ENCODE measurements around the gene MCF2L.
"Not testable (repeated sequence)": the region's sequence is repeated elsewhere in the genome, so short reads cannot be mapped to it uniquely, and the experiment has no call there.

The MCF2L gene

DNA sequence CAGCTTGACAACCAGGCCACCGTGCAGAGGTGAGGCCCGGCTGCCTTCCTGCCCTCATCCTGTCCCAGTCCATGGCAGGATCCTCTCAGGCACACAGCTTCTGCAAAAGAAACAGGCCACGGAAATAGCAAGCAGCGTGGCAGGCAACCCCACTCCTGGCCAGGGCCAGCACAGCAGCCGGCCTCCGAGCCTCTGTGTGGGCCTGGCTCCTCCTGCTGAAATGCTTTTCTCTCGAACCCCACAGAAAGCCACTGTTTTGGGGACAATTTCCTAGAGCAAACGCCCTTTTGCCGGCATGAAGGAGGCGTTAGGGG, 97.1 kb downstream of the MCF2L start:
- no peak for DNase-seq (ENCODE audit: low read depth)

DNA sequence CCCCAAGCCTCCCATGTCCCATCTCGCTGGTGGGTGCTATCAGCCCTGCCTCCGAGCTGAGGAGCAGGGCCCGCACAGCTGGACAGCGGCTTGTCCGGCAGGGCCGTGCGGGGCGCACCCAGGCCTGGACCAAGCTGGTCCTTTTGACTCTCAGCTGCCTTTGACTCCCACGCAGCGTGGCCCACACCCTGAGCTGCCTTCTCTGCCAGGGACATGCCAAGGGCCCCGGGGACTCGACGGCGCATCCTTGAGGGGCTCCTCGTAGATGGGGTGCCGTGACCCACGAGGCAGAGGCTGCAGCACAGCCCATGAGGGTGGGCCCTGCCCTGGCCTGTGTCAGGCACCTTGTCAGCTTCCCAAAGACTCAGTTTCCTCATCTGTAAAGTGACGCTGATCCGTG, 97.7 kb downstream of the MCF2L start:
- DNase-seq (ENCODE audit: low read depth) = no peak

DNA sequence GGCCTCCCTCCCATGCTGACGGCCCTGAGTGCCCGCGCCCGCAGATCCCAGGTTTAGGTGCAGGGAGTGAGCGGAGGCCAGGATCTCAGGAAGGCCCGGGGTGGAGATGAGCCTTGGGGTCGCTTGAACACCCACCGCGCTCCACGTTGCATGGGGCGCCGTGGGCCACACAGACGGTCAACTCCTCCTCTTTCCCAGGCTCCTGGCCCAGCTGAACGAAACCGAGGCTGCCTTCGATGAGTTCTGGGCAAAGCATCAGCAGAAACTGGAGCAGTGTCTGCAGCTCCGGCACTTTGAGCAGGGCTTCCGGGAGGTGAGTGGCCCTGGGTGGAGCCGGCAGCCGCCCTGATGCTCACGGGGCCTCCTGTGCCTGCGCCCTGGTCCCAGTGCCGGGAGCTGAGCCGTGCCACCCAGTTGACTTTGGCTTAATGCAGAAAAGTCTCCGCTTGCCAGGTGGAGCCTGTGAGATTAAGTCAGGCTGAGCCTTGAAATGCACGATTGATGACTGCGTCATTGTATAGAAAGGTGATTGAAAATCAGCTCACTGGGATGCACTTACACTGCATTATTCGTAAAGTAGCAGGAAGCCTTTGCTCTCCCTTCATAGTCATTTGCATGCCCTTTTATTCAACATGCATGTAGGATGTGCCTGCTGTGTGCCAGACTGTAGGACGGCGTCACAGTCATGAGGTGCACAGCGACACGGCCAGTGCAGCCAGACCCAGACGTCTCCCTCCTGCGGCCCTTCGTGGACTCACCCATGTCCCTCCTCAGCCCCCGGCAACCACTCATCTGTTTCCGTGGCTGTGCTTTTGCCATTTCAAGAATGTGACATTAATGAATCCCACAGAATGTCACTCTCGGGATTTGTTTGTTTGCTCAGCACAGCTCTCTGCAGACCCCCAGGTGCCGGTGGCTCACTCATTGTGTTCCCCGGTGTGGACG, 101.1 kb downstream of the MCF2L start:
- no peak for DNase-seq (ENCODE audit: low read depth)

DNA sequence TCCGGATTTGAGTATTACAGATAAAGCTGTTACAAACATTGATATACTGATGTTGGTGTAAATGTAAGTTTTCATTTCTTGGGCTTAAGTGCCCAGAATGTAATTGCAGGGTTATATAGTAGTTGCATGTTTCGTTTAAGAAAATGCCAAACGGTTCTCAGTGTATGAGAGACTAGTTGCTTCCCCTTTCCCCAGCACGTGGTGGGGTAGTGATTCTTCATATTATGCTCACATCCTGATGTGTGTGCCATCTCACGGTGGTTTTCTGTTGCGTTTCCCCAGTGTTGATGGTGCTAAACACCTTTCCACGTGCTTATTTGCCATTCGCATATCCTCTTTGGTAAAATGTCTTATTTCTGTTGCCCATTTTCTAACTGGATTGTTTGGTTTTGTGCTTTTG, 101.8 kb downstream of the MCF2L start:
- no peak for DNase-seq (ENCODE audit: low read depth)

DNA sequence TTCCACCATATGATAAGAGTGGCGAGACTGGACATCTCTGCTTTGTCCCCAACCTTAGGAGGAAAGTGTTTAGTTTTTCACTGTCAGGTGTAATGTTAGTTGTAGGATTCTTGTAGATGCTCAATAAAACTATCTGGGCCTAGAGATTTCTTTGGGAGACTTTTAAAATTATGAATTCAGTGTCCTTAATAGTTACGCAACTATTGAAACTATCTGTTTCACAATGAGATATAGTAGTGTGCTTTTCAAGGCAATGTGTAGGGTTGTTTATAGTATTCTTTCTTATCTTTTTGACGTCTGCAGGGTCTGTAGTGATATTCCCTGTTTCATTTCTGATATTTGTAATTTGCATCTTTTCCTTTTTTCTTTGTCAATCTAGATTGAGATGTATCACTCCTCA, 103.4 kb downstream of the MCF2L start:
- no peak for DNase-seq (ENCODE audit: low read depth)

DNA sequence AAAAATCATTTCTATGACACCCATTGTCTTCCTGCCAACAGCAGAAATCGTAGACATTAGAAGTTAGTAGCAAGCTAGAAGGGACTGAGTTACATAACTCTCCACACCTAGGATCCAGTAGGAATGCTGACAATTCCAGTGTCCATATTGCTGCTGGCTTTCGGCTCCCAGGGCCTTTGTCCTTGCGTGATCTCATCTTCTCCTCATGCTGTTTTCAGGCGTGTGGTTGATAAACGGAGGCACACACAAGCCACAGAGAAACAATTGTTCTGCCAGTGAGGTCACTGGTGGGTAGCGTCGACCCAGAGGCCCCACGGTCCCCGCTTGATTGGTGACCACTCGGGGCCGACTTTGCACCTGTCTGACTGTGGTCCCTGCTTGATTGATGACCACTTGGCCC, 104.9 kb downstream of the MCF2L start:
- no peak for DNase-seq (ENCODE audit: low read depth)

DNA sequence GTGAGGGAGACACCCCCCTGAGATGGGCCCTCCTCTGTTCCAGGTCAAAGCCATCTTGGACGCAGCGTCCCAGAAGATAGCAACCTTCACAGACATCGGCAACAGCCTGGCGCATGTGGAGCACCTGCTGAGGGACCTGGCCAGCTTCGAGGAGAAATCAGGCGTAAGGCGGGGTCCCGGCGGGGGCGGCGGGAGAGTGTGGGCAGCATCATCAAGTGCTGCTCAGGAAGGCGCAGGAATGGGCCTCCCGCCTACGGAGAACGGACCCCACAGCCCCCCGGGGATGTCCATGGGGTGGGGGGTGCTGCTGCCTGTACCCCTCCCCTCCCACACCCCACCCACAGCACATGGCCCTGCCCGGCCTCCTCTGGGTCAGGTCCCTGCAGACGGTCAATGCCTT, 105.4 kb downstream of the MCF2L start:
- DNase-seq (ENCODE audit: low read depth) = no peak

DNA sequence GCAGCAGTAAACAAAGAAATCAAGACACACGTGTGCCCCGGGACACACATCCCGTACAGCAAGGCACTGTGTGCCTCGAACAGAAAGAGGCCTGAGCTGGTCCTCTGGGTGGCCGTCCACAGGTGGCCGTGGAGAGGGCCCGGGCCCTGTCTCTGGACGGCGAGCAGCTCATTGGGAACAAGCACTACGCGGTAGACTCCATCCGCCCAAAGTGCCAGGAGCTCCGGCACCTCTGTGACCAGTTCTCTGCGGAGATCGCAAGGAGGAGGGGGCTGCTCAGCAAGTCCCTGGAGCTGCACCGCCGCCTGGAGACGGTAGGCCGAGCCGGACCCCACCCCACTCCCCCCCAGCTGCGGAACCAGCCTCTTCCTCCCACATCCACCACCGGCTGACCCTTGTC, 105.9 kb downstream of the MCF2L start:
- DNase-seq (ENCODE audit: low read depth) = no peak

DNA sequence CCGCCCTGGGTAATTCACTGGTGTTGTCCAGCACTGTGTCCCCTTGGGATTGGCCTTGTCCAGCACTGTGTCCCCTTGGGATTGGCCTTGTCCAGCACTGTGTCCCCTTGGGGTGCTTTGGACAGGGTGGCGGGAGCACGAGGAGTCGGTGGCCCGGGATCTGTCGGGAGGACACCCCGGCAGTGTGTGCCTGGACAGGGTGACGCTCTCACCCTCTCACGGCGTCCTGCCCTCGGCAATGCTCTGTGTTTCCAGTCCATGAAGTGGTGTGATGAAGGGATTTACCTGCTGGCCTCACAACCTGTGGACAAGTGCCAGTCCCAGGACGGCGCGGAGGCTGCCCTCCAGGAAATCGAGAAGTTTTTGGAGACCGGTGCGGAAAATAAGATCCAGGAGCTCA, 106.7 kb downstream of the MCF2L start:
- no peak for DNase-seq (ENCODE audit: low read depth)

DNA sequence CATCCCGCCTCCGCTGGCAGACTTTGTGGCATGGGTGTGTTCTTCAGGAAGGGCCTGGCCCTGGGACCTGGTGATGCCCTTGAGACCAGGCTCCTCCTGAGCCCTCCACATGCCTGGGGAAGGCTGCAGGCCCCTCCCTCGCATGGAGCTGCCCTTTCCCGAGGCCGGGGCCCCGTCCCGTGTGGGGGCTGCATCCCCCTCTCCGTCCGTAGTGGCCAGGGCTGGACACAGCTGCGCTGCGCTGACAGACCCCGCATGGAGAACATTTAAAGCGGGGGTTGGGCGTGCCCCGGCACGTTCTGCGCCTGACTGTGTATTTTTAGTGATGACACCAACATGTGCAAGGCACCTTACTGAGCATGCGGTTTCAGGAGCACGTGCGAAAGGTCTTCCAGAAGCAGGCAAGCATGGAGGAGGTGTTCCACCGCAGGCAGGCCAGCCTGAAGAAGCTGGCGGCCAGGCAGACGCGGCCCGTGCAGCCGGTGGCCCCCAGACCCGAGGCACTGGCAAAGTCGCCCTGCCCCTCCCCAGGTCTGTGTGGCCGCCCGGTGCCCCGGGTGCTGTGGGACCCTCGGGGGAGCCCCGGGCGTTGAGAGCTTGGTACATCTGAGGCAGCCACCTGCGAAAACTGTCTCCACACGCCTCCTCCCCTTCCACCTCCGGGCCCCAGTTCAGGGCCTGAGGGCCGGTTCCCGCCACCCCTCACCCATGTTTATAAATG, 107.8 kb downstream of the MCF2L start:
- no peak for DNase-seq (ENCODE audit: low read depth)

DNA sequence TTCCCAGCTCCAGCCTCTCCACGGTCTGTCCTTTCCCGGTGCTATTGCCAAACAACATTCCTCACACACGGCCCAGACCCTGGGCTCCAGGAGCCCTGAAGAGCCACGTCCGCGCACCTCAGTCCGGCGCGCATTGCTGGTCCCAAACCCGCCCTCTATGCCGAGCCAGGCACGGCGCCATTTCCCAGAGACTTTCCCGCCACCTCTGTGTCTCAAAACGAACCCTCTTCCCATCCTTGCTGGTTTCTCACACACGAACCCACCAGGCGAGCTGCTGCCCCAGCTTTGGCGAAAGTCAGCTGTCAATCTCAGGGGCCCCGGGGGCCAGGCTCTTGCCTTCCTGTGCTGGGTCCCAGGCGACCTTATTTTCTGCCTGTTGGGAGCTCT, 108.5 kb downstream of the MCF2L start:
- DNase-seq (ENCODE audit: low read depth) = no peak

DNA sequence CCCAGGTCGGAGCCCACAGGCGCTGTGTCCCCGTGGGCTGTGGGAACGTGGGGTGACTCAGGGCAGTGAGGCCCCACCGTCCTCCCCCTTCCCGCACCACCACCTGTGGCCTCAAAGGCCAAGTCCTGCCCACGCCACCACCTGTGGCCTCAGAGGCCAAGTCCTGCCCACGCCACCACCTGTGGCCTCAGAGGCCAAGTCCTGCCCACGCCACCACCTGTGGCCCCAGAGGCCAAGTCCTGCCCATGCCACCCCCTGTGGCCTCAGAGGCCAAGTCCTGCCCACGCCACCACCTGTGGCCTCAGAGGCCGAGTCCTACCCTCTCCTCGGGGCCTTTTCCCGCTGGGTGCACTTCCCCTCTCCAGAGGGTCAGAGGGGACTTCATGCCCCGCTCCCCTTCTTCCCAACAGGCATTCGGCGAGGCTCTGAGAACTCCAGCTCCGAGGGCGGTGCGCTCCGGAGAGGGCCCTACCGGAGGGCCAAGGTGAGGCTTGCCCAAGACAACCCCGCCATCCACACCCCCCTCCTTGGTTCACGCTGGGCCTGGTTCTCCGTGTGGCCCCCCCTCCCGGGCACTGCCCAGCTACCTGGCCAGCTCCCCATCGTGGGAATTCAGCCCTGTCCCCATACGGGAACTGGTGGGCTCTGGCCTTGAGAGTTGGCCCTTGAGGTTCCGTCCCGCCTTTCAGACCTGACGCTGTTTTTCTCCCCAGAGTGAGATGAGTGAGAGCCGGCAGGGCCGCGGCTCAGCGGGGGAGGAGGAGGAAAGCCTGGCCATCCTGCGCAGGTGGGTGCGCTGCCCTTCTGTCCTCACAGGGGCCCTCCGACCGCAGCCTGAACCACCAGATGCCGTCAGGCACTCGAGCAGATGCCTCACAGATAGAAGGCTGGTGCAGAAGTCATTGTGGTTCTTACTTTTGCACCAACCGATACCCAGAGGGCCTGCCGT, 109.2 kb downstream of the MCF2L start:
- no peak for DNase-seq (ENCODE audit: low read depth)

DNA sequence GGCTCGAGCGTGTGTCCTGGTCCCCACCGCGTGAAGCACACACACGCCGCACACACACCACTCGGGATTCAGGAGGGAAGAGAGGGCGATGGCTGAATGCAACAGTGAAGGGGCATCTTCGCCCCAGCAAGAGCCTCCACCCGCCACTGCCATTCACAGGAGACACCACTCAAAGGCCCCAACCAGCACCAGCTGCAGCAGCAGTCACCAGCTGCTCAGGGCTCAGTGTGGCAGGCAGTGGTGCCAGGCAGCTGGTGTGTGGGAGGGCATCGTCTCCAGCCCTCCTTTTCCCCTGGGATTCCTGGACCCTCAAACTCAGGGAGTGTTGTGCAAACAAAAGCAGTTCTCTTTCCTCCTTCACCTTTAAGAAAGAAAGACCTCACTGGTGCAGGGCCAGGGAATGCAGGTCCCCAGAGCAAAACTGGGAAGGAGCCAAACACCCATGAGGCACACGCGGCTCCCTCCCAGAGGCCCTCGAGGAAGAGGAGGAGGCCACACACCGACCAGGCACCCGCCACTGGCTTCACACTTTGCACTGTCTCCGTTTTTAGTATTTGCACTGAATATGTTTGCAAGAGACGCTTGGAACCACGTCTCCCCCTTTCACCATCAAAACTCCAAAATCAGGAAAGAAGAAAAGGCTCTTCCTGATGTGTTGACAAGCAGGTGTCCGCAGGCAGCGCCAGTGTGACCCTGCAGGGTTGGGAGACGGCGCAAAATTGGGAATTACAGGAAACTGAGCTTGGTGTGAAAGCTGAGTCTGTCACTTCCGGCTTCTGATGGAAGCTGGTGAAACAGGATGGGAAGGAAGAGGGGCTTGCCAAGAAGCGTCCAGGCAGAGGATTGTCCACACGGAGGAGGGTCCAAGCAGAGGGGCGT, 110.1 kb downstream of the MCF2L start:
- DNase-seq (ENCODE audit: low read depth) = no peak

DNA sequence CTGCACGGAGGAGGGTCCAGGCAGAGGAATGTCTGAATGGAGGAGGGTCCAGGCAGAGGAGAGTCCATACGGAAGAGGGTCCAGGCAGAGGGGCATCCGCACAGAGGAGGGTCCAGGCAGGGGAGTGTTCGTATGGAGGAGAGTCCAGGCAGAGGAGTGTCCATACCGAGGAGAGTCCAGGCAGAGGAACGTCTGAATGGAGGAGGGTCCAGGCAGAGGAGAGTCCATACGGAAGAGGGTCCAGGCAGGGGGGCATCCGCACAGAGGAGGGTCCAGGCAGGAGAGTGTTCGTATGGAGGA, 110.7 kb downstream of the MCF2L start:
- DNase-seq (ENCODE audit: low read depth) = not testable (repeated sequence)

DNA sequence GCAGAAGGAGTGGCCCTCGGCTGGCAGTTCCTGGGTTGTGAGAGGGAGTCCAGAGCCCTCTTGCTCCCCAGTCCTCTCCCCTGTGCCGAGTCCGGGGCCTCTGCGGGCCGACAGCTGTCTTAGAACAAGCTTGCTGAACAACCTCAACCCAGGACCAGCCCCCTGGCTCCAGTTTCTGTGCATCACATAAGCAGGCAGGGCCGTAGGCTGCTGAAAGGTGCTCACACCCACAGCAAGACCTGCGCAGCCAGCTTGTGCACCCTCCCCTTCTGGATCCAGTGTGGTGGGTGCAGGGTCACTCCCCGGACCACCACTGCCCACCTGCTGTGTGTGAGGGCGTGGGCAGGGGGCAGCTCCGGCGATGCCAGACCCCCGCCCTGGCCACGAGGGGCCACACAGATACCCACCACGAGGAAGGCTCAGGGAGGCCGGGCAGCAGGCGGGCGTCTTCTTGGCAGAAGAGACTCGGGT, 111.4 kb downstream of the MCF2L start:
- no peak for DNase-seq (ENCODE audit: low read depth)

DNA sequence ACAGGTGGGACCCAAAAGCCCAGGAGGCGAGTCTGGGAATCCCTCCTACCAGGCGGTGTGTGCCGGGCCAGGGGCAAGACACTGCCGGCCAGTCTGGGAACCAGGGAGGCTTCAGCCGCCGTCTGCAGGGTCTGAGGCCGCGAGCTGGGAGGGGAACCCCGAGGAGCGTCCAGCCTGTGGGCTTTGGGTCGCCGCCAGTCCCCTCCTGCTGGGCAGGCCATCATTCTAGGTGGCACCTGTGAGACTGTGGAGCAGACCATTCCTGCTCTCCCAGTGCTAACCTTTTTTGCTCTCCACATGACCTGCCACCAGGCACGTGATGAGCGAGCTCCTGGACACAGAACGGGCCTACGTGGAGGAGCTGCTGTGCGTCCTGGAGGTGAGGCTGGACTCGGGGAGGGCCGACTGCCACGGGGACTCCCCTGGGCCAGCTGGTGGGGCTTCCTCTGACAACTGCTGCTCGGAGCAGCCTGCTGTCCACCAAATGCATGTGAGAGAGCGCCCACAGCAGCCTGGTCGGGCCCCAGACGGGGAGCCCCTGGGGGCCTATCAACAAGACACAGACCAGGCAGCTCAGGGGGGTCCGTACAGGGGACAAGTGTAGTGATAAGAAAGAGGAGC, 112.0 kb downstream of the MCF2L start:
- DNase-seq (ENCODE audit: low read depth) = no peak

DNA sequence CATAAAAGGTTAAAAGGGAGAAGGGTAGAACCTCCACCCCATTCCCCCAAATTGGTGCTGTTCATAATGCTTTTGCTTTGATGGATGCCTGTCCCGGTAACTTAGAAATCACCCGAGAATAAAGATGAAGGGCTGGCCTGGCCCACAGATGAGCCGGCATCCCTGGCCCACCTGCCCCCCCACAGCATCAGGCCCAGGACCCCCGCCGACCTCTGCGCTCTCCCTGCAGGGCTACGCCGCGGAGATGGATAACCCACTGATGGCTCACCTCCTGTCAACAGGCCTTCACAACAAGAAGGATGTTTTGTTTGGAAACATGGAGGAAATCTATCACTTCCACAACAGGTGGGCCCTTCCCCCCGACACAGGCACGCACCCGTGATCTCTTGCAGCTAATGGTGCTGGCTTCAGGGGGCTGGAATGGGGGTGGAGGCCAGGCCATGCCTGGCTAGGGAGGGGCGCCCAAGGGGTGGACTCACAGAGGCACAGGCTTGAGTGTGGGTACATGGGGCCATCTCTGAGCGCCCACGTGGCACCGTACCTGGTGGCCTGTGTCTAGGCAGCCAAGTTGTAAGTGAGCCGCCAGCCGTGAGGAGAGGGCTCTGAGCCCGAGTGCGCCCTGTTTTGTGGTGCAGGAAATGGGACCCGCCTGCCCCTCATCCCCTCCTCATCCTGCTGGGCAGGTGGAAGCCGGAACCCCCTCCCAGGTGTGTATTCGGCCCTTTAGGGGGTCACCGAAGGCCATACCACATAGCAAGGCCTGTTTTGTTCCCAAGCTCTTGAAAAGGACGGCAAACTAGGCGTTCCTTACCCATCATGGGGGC, 113.4 kb downstream of the MCF2L start:
- no peak for DNase-seq (ENCODE audit: low read depth)

DNA sequence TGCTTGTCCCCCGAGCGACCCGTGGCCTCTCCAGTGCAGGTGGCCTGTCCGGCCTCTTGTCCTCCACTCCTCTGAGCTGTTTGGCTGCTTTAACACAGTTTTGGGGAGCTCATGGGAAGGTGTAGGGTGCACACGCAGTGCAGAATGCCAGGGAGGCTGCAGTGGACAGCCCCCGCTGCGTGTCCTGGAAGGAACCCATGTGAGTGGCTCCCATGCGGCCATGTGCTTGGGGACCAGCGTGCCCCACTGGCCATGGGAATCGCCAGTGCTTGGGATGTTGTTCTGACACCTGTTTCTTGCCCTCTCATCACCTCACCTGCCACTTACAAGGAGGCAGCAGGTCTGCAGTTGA, 114.0 kb downstream of the MCF2L start:
- DNase-seq (ENCODE audit: low read depth) = no peak

DNA sequence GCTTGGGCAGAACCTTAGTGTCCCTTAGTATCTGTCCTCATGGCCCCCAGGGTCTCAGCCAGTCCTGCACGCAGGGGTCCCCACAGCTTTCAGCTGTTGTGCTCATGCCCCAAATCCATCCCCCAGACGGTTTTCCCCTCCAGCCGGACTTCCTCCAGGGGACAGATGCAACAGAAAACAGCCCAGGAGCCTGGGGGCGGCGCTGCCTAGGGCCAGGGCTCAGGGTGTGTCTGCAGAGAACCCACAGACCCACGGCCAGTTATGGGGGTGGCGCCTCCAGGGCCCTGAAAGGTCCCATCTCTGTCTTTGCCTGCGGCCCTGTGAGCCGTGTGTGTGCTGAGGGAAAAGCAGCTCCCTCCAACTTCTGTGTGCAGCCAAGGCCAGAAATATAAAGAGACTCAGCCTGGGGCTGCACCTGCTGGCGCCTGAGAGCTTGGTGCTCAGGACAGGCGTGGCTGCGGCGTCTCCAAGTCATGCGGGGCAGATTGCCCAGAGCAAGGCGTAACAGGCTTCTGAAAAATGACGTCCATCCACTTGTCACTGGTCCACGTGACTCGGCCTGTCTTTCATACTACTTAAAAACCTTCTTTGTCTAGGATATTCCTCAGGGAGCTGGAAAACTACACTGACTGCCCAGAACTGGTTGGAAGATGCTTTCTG, 114.5 kb downstream of the MCF2L start:
- DNase-seq (ENCODE audit: low read depth) = no peak
